Vagina (tissue), 2 donors: ENCODE results near the gene AGPS. TPM values are rescaled to one million over a fixed set of nuclear protein-coding genes. Genes with fewer than 3 reads are reported as not detected.

Experiments
- DNase-seq, 2 donors: peaks; one replicate each; pipeline ENCODE4 v3.0.0-alpha.2; 2017; ENCODE audit errors: extremely low spot score in 2 of 2
- H3K27ac ChIP-seq: fragments of 200-600 bp; sonication (generic); one replicate; pipeline ENCODE4 v1.5.1; 2019
- H3K27me3 ChIP-seq: fragments of 200-600 bp; sonication (generic); one replicate; pipeline ENCODE4 v1.5.1; 2019
- H3K36me3 ChIP-seq, 2 donors: fragments of 200-600 bp; sonication (generic); one replicate each; pipeline ENCODE4 v1.5.1; 2017 to 2019
- H3K4me1 ChIP-seq: fragments of 200-600 bp; sonication (generic); one replicate; pipeline ENCODE4 v1.5.1; 2019
- H3K4me3 ChIP-seq, 2 donors: fragments of 200-600 bp; sonication (generic); 1 replicate in 1 of 2; 2 replicates in 1 of 2; pipeline ENCODE4 v1.5.1; 2016 to 2019
- H3K9me3 ChIP-seq: fragments of 200-600 bp; sonication (generic); one replicate; pipeline ENCODE4 v1.5.1; 2019
- CTCF ChIP-seq, 3 experiments: fragments of 450-650 bp in 2 of 3; fragments of 200-600 bp in 1 of 3; sonication (generic) in 1 of 3; IDR thresholded peaks; one replicate each; pipeline ENCODE4 v1.5.1; 2017 to 2019; ENCODE audit warnings: antibody characterized with exemption in 3 of 3, mild to moderate bottlenecking in 2 of 3, moderate library complexity in 2 of 3
- POLR2A ChIP-seq, 2 donors: fragments of 450-650 bp; IDR thresholded peaks; one replicate each; pipeline ENCODE4 v1.6.1; 2017; ENCODE audit warnings: antibody characterized with exemption in 2 of 2, mild to moderate bottlenecking in 2 of 2, moderate library complexity in 2 of 2
- POLR2AphosphoS5 ChIP-seq, 2 donors: sonication (generic); formaldehyde crosslinking; IDR thresholded peaks; one replicate each; pipeline ENCODE4 v1.9.0; 2017; ENCODE audit warnings: antibody characterized with exemption in 2 of 2, mild to moderate bottlenecking in 2 of 2, low read depth in 1 of 2; ENCODE audit not compliant: insufficient read depth in 1 of 2
- intact Hi-C: fragments of 100-400 bp; cut with DNase I; formaldehyde crosslinking; loops from one replicate; pipeline ENCODE4 v1.15.1; 2023
- total RNA-seq: library from RNA; depleted of rRNA; stranded (reverse); fragments of >200 nt; gene quantifications from one replicate; pipeline ENCODE4 v1.2.3, GENCODE V29; 2016

AGPS gene
- total RNA-seq, 1 donor from 2014 or later, result 27.3 TPM

- Histone ChIP-seq H3K4me3 (no peak overlapping the region), H3K4me1 (peaks cover 49% of the 10 kb centered on the region), H3K36me3 (no peaks in the 10 kb centered on the region), H3K9me3 (no peaks in the 10 kb centered on the region), H3K27me3 (no peaks in the 10 kb centered on the region), H3K27ac (peak overlapping the region; percentile 19)
- no peak for DNase-seq
- intact Hi-C loops, result no loop called here
- no peak for TF ChIP-seq POLR2AphosphoS5 (IDR thresholded peaks at IDR 0.05; ENCODE audit: insufficient read depth in 1 of 2, low read depth in 1 of 2)
- TF ChIP-seq CTCF (IDR thresholded peaks at IDR 0.05), result no peak
- no peak for TF ChIP-seq POLR2A (IDR thresholded peaks at IDR 0.05)
Observed at GRCh38 chr2:177397481-177398289, 5.1 kb downstream of the AGPS start.

GRCh38 chr2:177398290-177398683 is 5.7 kb downstream of the AGPS start:
- no peak overlapping the region for H3K27ac ChIP-seq
- H3K4me3 ChIP-seq, result no peak overlapping the region
- TF ChIP-seq CTCF (IDR thresholded peaks at IDR 0.05), result no peak
- no peak for TF ChIP-seq POLR2A (IDR thresholded peaks at IDR 0.05)
- TF ChIP-seq POLR2AphosphoS5 (IDR thresholded peaks at IDR 0.05; ENCODE audit: insufficient read depth in 1 of 2, low read depth in 1 of 2), result no peak
- H3K4me1 ChIP-seq, result peaks cover 50% of the 10 kb centered on the region
- no peaks in the 10 kb centered on the region for H3K27me3 ChIP-seq
- no peaks in the 10 kb centered on the region for H3K36me3 ChIP-seq
- no peak for DNase-seq
- intact Hi-C loops, result no loop called here
- no peaks in the 10 kb centered on the region for H3K9me3 ChIP-seq

DNA sequence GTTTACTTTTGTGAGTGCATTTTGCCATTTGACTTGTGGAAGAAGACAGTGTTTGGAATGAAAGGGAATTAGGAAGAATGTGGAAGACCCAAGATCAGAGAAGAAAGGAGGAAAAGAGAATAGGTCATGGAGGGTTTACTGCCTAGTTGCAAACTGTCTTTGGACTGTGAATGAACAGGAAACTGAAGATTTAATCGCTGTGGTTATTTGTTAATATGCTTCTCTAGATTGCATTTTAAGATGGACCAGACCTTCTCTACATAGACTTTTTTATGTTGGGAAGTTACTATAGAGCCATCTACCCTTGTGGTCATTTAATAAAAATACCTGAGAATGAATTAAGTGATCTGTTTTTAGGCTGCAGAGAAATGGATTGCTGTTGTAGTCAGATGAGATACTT is 6.2 kb downstream of the AGPS start:
- Histone ChIP-seq H3K36me3 (no peaks in the 10 kb centered on the region), H3K4me3 (no peak overlapping the region), H3K4me1 (peaks cover 50% of the 10 kb centered on the region), H3K27ac (no peak overlapping the region), H3K27me3 (no peaks in the 10 kb centered on the region), H3K9me3 (no peaks in the 10 kb centered on the region)
- intact Hi-C loops, result no loop called here
- TF ChIP-seq POLR2AphosphoS5 (IDR thresholded peaks at IDR 0.05; ENCODE audit: insufficient read depth in 1 of 2, low read depth in 1 of 2), result no peak
- TF ChIP-seq POLR2A (IDR thresholded peaks at IDR 0.05), result no peak
- TF ChIP-seq CTCF (IDR thresholded peaks at IDR 0.05), result no peak
- no peak for DNase-seq

DNA sequence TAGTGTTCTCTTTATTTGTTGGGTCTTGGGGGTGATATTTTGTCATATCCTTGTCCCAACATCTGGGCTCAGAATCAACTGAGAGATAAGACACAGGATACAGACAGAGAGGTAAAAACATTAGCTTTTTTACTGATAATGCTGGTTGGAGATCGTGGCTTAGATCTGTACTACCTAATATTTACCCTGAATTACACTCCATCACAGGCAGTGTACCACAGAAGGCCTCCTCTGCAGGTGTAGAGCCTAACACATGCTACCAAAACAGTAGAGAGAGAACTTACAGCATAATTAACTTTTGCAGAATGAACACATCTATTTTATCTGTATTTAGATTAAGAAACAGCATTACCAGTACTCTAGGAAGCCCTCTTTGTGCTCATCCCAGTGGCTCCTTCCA is 6.8 kb downstream of the AGPS start:
- TF ChIP-seq POLR2AphosphoS5 (IDR thresholded peaks at IDR 0.05; ENCODE audit: insufficient read depth in 1 of 2, low read depth in 1 of 2), result no peak
- no peaks in the 10 kb centered on the region for H3K36me3 ChIP-seq
- H3K27ac ChIP-seq, result no peak overlapping the region
- no peak overlapping the region for H3K4me3 ChIP-seq
- H3K4me1 ChIP-seq, result peaks cover 50% of the 10 kb centered on the region
- H3K9me3 ChIP-seq, result no peaks in the 10 kb centered on the region
- no peaks in the 10 kb centered on the region for H3K27me3 ChIP-seq
- intact Hi-C loops, result no loop called here
- DNase-seq, result no peak

DNA sequence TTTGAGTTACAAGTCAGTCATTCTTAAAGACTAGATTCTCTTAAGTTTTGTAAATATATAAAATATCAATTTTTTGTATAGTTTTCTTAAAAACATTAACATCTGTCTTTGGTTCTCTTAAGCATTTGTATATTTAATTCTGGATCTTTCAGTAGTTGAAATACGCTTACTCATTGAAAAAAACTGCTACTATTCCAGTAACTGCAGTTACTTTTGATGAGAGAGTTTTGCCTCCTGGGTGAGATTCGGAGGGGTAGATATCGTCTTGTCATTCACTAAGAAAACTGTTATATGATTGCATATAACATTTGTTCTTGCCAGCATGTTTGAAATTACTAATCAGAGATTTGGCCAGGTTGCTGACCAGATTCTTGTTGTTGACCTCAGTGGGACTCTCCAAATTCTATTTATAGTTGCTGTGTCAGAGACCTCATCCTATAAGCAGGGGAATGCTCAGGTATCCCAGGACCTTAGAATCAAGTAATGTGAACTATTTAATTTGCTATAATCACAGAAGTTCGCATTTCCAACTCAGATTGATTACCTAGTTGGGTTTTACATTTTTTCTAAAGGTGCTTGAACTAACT is 7.9 kb downstream of the AGPS start:
- Histone ChIP-seq H3K27ac (no peak overlapping the region), H3K27me3 (no peaks in the 10 kb centered on the region), H3K4me3 (no peak overlapping the region), H3K36me3 (no peaks in the 10 kb centered on the region), H3K9me3 (no peaks in the 10 kb centered on the region), H3K4me1 (peaks cover 47% of the 10 kb centered on the region)
- no peak for TF ChIP-seq CTCF (IDR thresholded peaks at IDR 0.05)
- no peak for TF ChIP-seq POLR2A (IDR thresholded peaks at IDR 0.05)
- TF ChIP-seq POLR2AphosphoS5 (IDR thresholded peaks at IDR 0.05; ENCODE audit: insufficient read depth in 1 of 2, low read depth in 1 of 2), result no peak
- no peak for DNase-seq
- intact Hi-C loops, result no loop called here
